ENCODE data around the gene TRPT1. TPM values are rescaled to one million over a fixed set of nuclear protein-coding genes. Genes with fewer than 3 reads are reported as not detected.

Gene TRPT1
- total RNA-seq, 2 experiments from 2014 or later = 33.7 to 41.5 TPM

GRCh38 chr11:64224891-64225607 lies 937 bp downstream of the TRPT1 start:
- DNase-seq = no peak
- Mint-ChIP-seq H3K36me3 (ENCODE audit: low read depth) (peaks cover 12% of the 10 kb centered on the region), H3K4me1 (ENCODE audit: low read depth) (peaks cover 28% of the 10 kb centered on the region), H3K9me3 (no peaks in the 10 kb centered on the region), H3K4me3 (peak overlapping the region; percentile 89), H3K27ac (peak overlapping the region; percentile 87), H3K27me3 (no peaks in the 10 kb centered on the region)
- intact Hi-C loops (cut with micrococcal nuclease) = no loop called here
- ATAC-seq = no peak
- ChIA-PET CTCF (interaction anchor here (1.3 to 5.3 kb wide), 5 partner anchors 8 to 118 kb away, joined by 3 to 45 read pairs (median 6); partner anchors contain the start of gene FERMT3), POLR2A (interaction anchor here (0.6 to 6.0 kb wide), 9 partner anchors 9 to 1788 kb away, joined by 3 to 151 read pairs (median 7); partner anchors contain the start of genes FERMT3 and FKBP2)
- TF ChIP-seq CTCF (IDR thresholded peaks at IDR 0.05) = no peak

GRCh38 chr11:64224151-64224890 lies 1.7 kb downstream of the TRPT1 start:
- no peak for TF ChIP-seq CTCF (IDR thresholded peaks at IDR 0.05)
- Mint-ChIP-seq H3K4me3 (peak overlapping the region; percentile 89), H3K27me3 (no peaks in the 10 kb centered on the region), H3K36me3 (ENCODE audit: low read depth) (peaks cover 11% of the 10 kb centered on the region), H3K4me1 (ENCODE audit: low read depth) (peaks cover 22% of the 10 kb centered on the region), H3K9me3 (no peaks in the 10 kb centered on the region), H3K27ac (peak overlapping the region; percentile 59)
- POLR2A ChIA-PET = interaction anchor here (0.6 to 6.0 kb wide), 16 partner anchors 7 to 1789 kb away, joined by 3 to 151 read pairs (median 6); partner anchors contain the start of genes FERMT3, FKBP2 and STIP1
- ATAC-seq = no peak
- DNase-seq = no peak
- CTCF ChIA-PET = interaction anchor here (1.1 to 5.3 kb wide), 5 partner anchors 12 to 118 kb away, joined by 3 to 45 read pairs (median 4); partner anchors contain the start of gene FERMT3
- intact Hi-C loops (cut with micrococcal nuclease) = no loop called here

GRCh38 chr11:64223001-64223651 lies 2.9 kb downstream of the TRPT1 start:
- no peaks in the 10 kb centered on the region for H3K9me3 Mint-ChIP-seq
- peaks cover 18% of the 10 kb centered on the region for H3K4me1 Mint-ChIP-seq (ENCODE audit: low read depth)
- peak overlapping the region; percentile 49 for H3K27ac Mint-ChIP-seq
- CTCF ChIA-PET = interaction anchor here (1.1 to 5.3 kb wide), 4 partner anchors 11 to 81 kb away, joined by 4 to 45 read pairs (median 5); partner anchors contain the start of gene FERMT3
- no peak for TF ChIP-seq CTCF (IDR thresholded peaks at IDR 0.05)
- H3K36me3 Mint-ChIP-seq (ENCODE audit: low read depth) = peaks cover 16% of the 10 kb centered on the region
- ATAC-seq (no peak), DNase-seq (no peak)
- H3K4me3 Mint-ChIP-seq = no peak overlapping the region
- no peaks in the 10 kb centered on the region for H3K27me3 Mint-ChIP-seq
- POLR2A ChIA-PET = interaction anchor here (0.6 to 6.0 kb wide), 11 partner anchors 9 to 86 kb away, joined by 3 to 151 read pairs (median 7); partner anchors contain the start of genes FERMT3, FKBP2 and STIP1
- intact Hi-C loops (cut with micrococcal nuclease) = no loop called here

- intact Hi-C loops (cut with micrococcal nuclease) = no loop called here
- H3K27ac Mint-ChIP-seq = no peak overlapping the region
- H3K36me3 Mint-ChIP-seq (ENCODE audit: low read depth) = peaks cover 17% of the 10 kb centered on the region
- no peak overlapping the region for H3K4me3 Mint-ChIP-seq
- ATAC-seq = no peak
- no peaks in the 10 kb centered on the region for H3K27me3 Mint-ChIP-seq
- ChIA-PET POLR2A (interaction anchor here (1.6 to 6.0 kb wide), 4 partner anchors 9 to 27 kb away, joined by 3 to 151 read pairs (median 8); partner anchors contain the start of gene FERMT3), CTCF (interaction anchor here (5.3 kb wide), 1 partner anchor 16 kb away, joined by 45 read pairs; the partner anchor contains the start of gene FERMT3)
- no peak for DNase-seq
- H3K4me1 Mint-ChIP-seq (ENCODE audit: low read depth) = peaks cover 16% of the 10 kb centered on the region
- TF ChIP-seq CTCF (IDR thresholded peaks at IDR 0.05) = no peak
- H3K9me3 Mint-ChIP-seq = no peaks in the 10 kb centered on the region
These were observed 3.4 kb downstream of the TRPT1 start for GRCh38 chr11:64222651-64223000.

Data from activated CD8-positive, alpha-beta T cell treated with anti-CD3 and anti-CD28 coated beads for 36 hours (primary cell).